Measurements from ENCODE around the gene ITGB6.

The ITGB6 gene

GRCh38 chr2:160073284-160073888 lies 126.7 kb downstream of the ITGB6 start:
- in situ Hi-C loops (cut with HindIII; ENCODE audit: low pct_ligation_motif_present, low pct_unique_long_range_greater_than_20kb, low sequenced_read_pairs): no loop called here
- DNase-seq: no peak

GRCh38 chr2:160068906-160069305 lies 131.2 kb downstream of the ITGB6 start:
- in situ Hi-C loops (cut with HindIII; ENCODE audit: low pct_ligation_motif_present, low pct_unique_long_range_greater_than_20kb, low sequenced_read_pairs): no loop called here
- DNase-seq: no peak

GRCh38 chr2:160064916-160065315 lies 135.2 kb downstream of the ITGB6 start:
- in situ Hi-C loops (cut with HindIII; ENCODE audit: low pct_ligation_motif_present, low pct_unique_long_range_greater_than_20kb, low sequenced_read_pairs): no loop called here
- DNase-seq: no peak

GRCh38 chr2:160063879-160064612 lies 136.0 kb downstream of the ITGB6 start:
- in situ Hi-C loops (cut with HindIII; ENCODE audit: low pct_ligation_motif_present, low pct_unique_long_range_greater_than_20kb, low sequenced_read_pairs): no loop called here
- DNase-seq: no peak

- in situ Hi-C loops (cut with HindIII; ENCODE audit: low pct_ligation_motif_present, low pct_unique_long_range_greater_than_20kb, low sequenced_read_pairs): no loop called here
- no peak for DNase-seq
These were observed 136.8 kb downstream of the ITGB6 start for GRCh38 chr2:160063271-160063670.

- in situ Hi-C loops (cut with HindIII; ENCODE audit: low pct_ligation_motif_present, low pct_unique_long_range_greater_than_20kb, low sequenced_read_pairs): no loop called here
- DNase-seq: peak; percentile 55
These were observed 137.6 kb downstream of the ITGB6 start, which contains the start of gene PLA2R1 for GRCh38 chr2:160062292-160063005. TSS of gene PLA2R1 (minus strand) at chr2:160062615. CDS start at chr2:160062403, 212 bp downstream.

- no peak for DNase-seq
- in situ Hi-C loops (cut with HindIII; ENCODE audit: low pct_ligation_motif_present, low pct_unique_long_range_greater_than_20kb, low sequenced_read_pairs): no loop called here
These were observed 138.2 kb downstream of the ITGB6 start for GRCh38 chr2:160061944-160062291.

GRCh38 chr2:160061533-160061932 lies 138.5 kb downstream of the ITGB6 start:
- in situ Hi-C loops (cut with HindIII; ENCODE audit: low pct_ligation_motif_present, low pct_unique_long_range_greater_than_20kb, low sequenced_read_pairs): no loop called here
- no peak for DNase-seq

- in situ Hi-C loops (cut with HindIII; ENCODE audit: low pct_ligation_motif_present, low pct_unique_long_range_greater_than_20kb, low sequenced_read_pairs): no loop called here
- no peak for DNase-seq
These were observed 139.8 kb downstream of the ITGB6 start for GRCh38 chr2:160060297-160060696.

- in situ Hi-C loops (cut with HindIII; ENCODE audit: low pct_ligation_motif_present, low pct_unique_long_range_greater_than_20kb, low sequenced_read_pairs): no loop called here
- no peak for DNase-seq
These were observed 142.7 kb downstream of the ITGB6 start for GRCh38 chr2:160057356-160057755.

- in situ Hi-C loops (cut with HindIII; ENCODE audit: low pct_ligation_motif_present, low pct_unique_long_range_greater_than_20kb, low sequenced_read_pairs): no loop called here
- no peak for DNase-seq
These were observed 144.4 kb downstream of the ITGB6 start for GRCh38 chr2:160055726-160056108.

- in situ Hi-C loops (cut with HindIII; ENCODE audit: low pct_ligation_motif_present, low pct_unique_long_range_greater_than_20kb, low sequenced_read_pairs): no loop called here
- DNase-seq: no peak
These were observed 144.9 kb downstream of the ITGB6 start for GRCh38 chr2:160054984-160055725.

GRCh38 chr2:160053946-160054345 lies 146.1 kb downstream of the ITGB6 start:
- in situ Hi-C loops (cut with HindIII; ENCODE audit: low pct_ligation_motif_present, low pct_unique_long_range_greater_than_20kb, low sequenced_read_pairs): no loop called here
- DNase-seq: no peak

- no peak for DNase-seq
- in situ Hi-C loops (cut with HindIII; ENCODE audit: low pct_ligation_motif_present, low pct_unique_long_range_greater_than_20kb, low sequenced_read_pairs): no loop called here
These were observed 147.5 kb downstream of the ITGB6 start for GRCh38 chr2:160052531-160052930.

GRCh38 chr2:160051371-160051800 lies 148.7 kb downstream of the ITGB6 start:
- in situ Hi-C loops (cut with HindIII; ENCODE audit: low pct_ligation_motif_present, low pct_unique_long_range_greater_than_20kb, low sequenced_read_pairs): no loop called here
- DNase-seq: no peak

GRCh38 chr2:160050147-160050546 lies 149.9 kb downstream of the ITGB6 start:
- in situ Hi-C loops (cut with HindIII; ENCODE audit: low pct_ligation_motif_present, low pct_unique_long_range_greater_than_20kb, low sequenced_read_pairs): no loop called here
- no peak for DNase-seq
